HepG2 (cell line): Measurements from ENCODE around the gene RRP12. TPM values are rescaled to one million over a fixed set of nuclear protein-coding genes. Genes with fewer than 3 reads are reported as not detected.

Experiments
- ATAC-seq: fragments of 200-7000 bp; cut with Tn5 transposase; 3 replicates; pipeline ENCODE4 v1.9.1; 2020; ENCODE audit warnings: mild to moderate bottlenecking, moderate library complexity
- BruUV-seq: library from RNA; stranded (reverse); fragments of 400-500 nt; replicated peaks from 2 replicates; lab custom pipeline; 2021; lab: Mats Ljungman, UMichigan
- CTCF ChIA-PET: fragments of 300-600 bp; formaldehyde crosslinking; extraction: SDS; loops from one replicate; lab custom pipeline; 2021; ENCODE audit warnings: low total read pairs, inconsistent platforms, low intra/inter-chr PET ratio; lab: Yijun Ruan, JAX
- POLR2A ChIA-PET: fragments of 350-600 bp; sonication (Branson Sonifier 250); formaldehyde crosslinking; loops from one replicate; lab custom pipeline; 2020; ENCODE audit warnings: antibody characterized with exemption, inconsistent platforms; lab: Yijun Ruan, JAX
- DNase-seq: peaks from one replicate; pipeline ENCODE4 v3.0.0-alpha.2; 2015; ENCODE audit warnings: low spot score
- FAIRE-seq: peaks from 3 replicates; lab custom pipeline; 2011; peaks lifted over from hg19 to GRCh38; lab: Jason Lieb, UNC
- H2AFZ ChIP-seq: one replicate; pipeline ENCODE4 v1.6.1; 2011; ENCODE audit warnings: low read length, inconsistent platforms
- H3K27ac ChIP-seq: fragments of 300-600 bp; 3 replicates; pipeline ENCODE4 v1.8.0; 2011; ENCODE audit warnings: mixed run types, mild to moderate bottlenecking, mixed read lengths, low read length, inconsistent platforms; ENCODE audit not compliant: insufficient read depth; ENCODE audit errors: extremely low read length
- H3K27me3 ChIP-seq, 2 experiments: fragments of 200-600 bp in 1 of 2; 2 replicates in 1 of 2; 3 replicates in 1 of 2; pipeline versions ENCODE4 v1.6.0 to v1.8.0; 2011; ENCODE audit warnings: low read length in 2 of 2, mild to moderate bottlenecking in 2 of 2, moderate library complexity in 2 of 2, inconsistent platforms in 1 of 2; ENCODE audit not compliant: insufficient read depth in 2 of 2, control insufficient read depth in 1 of 2
- H3K36me3 ChIP-seq, 2 experiments: fragments of 200-600 bp in 1 of 2; replicated peaks in 1 of 2; 2 replicates in 1 of 2; 3 replicates in 1 of 2; pipeline versions ENCODE4 v1.5.1 to v1.8.0; 2011; ENCODE audit warnings: low read length in 2 of 2, inconsistent platforms in 1 of 2; ENCODE audit not compliant: insufficient read depth in 2 of 2, control insufficient read depth in 1 of 2
- H3K4me1 ChIP-seq: 2 replicates; pipeline ENCODE4 v1.5.1; 2012; ENCODE audit warnings: low read length, inconsistent platforms; ENCODE audit not compliant: insufficient read depth
- H3K4me2 ChIP-seq: 2 replicates; pipeline ENCODE4 v1.6.0; 2011; ENCODE audit warnings: low read depth, low read length, inconsistent platforms
- H3K4me3 ChIP-seq, 3 experiments: fragments of 200-600 bp in 1 of 3; sonication (generic), shearing (Covaris generic) in 1 of 3; replicated peaks in 1 of 3; 2 replicates each; pipeline ENCODE4 v1.5.1; 2011 to 2016; ENCODE audit warnings: low read length in 3 of 3, inconsistent platforms in 2 of 3, low read depth in 2 of 3, mild to moderate bottlenecking in 2 of 3, control low read depth in 1 of 3, mixed read lengths in 1 of 3; ENCODE audit not compliant: insufficient read depth in 1 of 3
- H3K79me2 ChIP-seq: one replicate; pipeline ENCODE4 v1.6.1; 2011; ENCODE audit warnings: low read length, inconsistent platforms; ENCODE audit not compliant: insufficient read depth
- H3K9ac ChIP-seq: 2 replicates; pipeline ENCODE4 v1.6.0; 2011; ENCODE audit warnings: mild to moderate bottlenecking, low read depth, low read length, inconsistent platforms; ENCODE audit not compliant: insufficient read depth
- H3K9me3 ChIP-seq: 2 replicates; pipeline ENCODE4 v1.5.1; 2012; ENCODE audit warnings: mild to moderate bottlenecking, low read length
- H4K20me1 ChIP-seq: 2 replicates; pipeline ENCODE4 v1.6.0; 2011; ENCODE audit warnings: inconsistent platforms, mild to moderate bottlenecking, low read length, moderate library complexity; ENCODE audit not compliant: insufficient read depth
- ATRX ChIP-seq: sonication (generic); formaldehyde crosslinking; IDR thresholded peaks from 2 replicates; pipeline ENCODE4 v1.4.0; 2020; ENCODE audit warnings: missing genetic modification reagents, borderline replicate concordance
- BCL6 ChIP-seq: IDR thresholded peaks from 2 replicates; pipeline ENCODE4 v1.6.1; 2016; ENCODE audit warnings: missing genetic modification reagents, missing compliant biosample characterization
- CHCHD3 ChIP-seq: sonication (generic); formaldehyde crosslinking; IDR thresholded peaks from 2 replicates; pipeline ENCODE4 v1.8.0; 2022; ENCODE audit warnings: mild to moderate bottlenecking, missing genetic modification reagents, moderate library complexity
- ERF ChIP-seq: IDR thresholded peaks from 2 replicates; pipeline ENCODE4 v1.6.1; 2018; ENCODE audit warnings: missing biosample characterization, missing genetic modification reagents
- ETV6 ChIP-seq: sonication (generic); formaldehyde crosslinking; conservative IDR thresholded peaks from 2 replicates; pipeline ENCODE4 v1.4.0; 2020; ENCODE audit warnings: missing genetic modification reagents
- GABPB1 ChIP-seq: IDR thresholded peaks from 2 replicates; pipeline ENCODE4 v1.6.1; 2016; ENCODE audit warnings: mild to moderate bottlenecking, missing genetic modification reagents, moderate library complexity, missing compliant biosample characterization
- GATAD1 ChIP-seq: IDR thresholded peaks from 2 replicates; pipeline ENCODE4 v1.6.1; 2016; ENCODE audit warnings: missing genetic modification reagents, missing compliant biosample characterization
- HMGA1 ChIP-seq: sonication (generic); formaldehyde crosslinking; conservative IDR thresholded peaks from 2 replicates; pipeline ENCODE4 v1.4.0; 2020; ENCODE audit warnings: missing genetic modification reagents
- ISL2 ChIP-seq: sonication (generic); formaldehyde crosslinking; IDR thresholded peaks from 2 replicates; pipeline ENCODE4 v1.5.0; 2020; ENCODE audit warnings: missing genetic modification reagents
- KLF6 ChIP-seq: IDR thresholded peaks from 2 replicates; pipeline ENCODE4 v1.8.0; 2016; ENCODE audit warnings: missing biosample characterization, missing genetic modification reagents
- MLX ChIP-seq: IDR thresholded peaks from 2 replicates; pipeline ENCODE4 v1.6.1; 2016
- MTF1 ChIP-seq: sonication (generic); formaldehyde crosslinking; IDR thresholded peaks from 2 replicates; pipeline ENCODE4 v1.5.0; 2020; ENCODE audit warnings: missing genetic modification reagents
- ZBTB37 ChIP-seq: sonication (generic); formaldehyde crosslinking; IDR thresholded peaks from 2 replicates; pipeline ENCODE4 v1.4.0; 2020; ENCODE audit warnings: mild to moderate bottlenecking, missing genetic modification reagents
- ZBTB42 ChIP-seq: sonication (generic); formaldehyde crosslinking; IDR thresholded peaks from 2 replicates; pipeline ENCODE4 v1.5.0; 2020; ENCODE audit warnings: mild to moderate bottlenecking, missing genetic modification reagents
- ZC3H13 ChIP-seq: sonication (generic); formaldehyde crosslinking; IDR thresholded peaks from 2 replicates; pipeline ENCODE4 v1.8.1; 2023; ENCODE audit warnings: mild to moderate bottlenecking, missing genetic modification reagents, moderate library complexity
- ZNF143 ChIP-seq: sonication (generic); formaldehyde crosslinking; IDR thresholded peaks from 2 replicates; pipeline ENCODE4 v1.4.0; 2020; ENCODE audit warnings: missing genetic modification reagents
- ZNF3 ChIP-seq: IDR thresholded peaks from 2 replicates; pipeline ENCODE4 v1.7.0; 2017; ENCODE audit warnings: inconsistent platforms
- ZNF549 ChIP-seq: sonication (generic); formaldehyde crosslinking; IDR thresholded peaks from 2 replicates; pipeline ENCODE4 v1.5.0; 2020; ENCODE audit warnings: missing genetic modification reagents
- ZNF562 ChIP-seq: sonication (generic); formaldehyde crosslinking; IDR thresholded peaks from 2 replicates; pipeline ENCODE4 v1.8.0; 2022; ENCODE audit warnings: missing genetic modification reagents, borderline replicate concordance
- ZNF644 ChIP-seq: IDR thresholded peaks from 2 replicates; pipeline ENCODE4 v1.6.1; 2016; ENCODE audit warnings: low read depth
- ZSCAN25 ChIP-seq: sonication (generic); formaldehyde crosslinking; IDR thresholded peaks from 2 replicates; pipeline ENCODE4 v1.8.0; 2022; ENCODE audit warnings: mild to moderate bottlenecking, missing genetic modification reagents
- WGBS: methylation state at CpG from one replicate; pipeline ENCODE4 v1.1.6; 2017; ENCODE audit warnings: low lambda C conversion rate; 5-methylcytosine and 5-hydroxymethylcytosine counted together
- in situ Hi-C: cut with HindIII; loops from 2 replicates; pipeline ENCODE4 v1.10.0; 2017; ENCODE audit warnings: low pct_unique_long_range_greater_than_20kb; ENCODE audit not compliant: extremely low pct_ligation_motif_present
- intact Hi-C: fragments of 100-400 bp; cut with micrococcal nuclease; formaldehyde crosslinking; loops from one replicate; pipeline ENCODE4 v1.10.0; 2022; ENCODE audit not compliant: unreplicated experiment
- polyA plus RNA-seq, 8 experiments: library from polyadenylated mRNA; depleted of rRNA in 3 of 8; stranded (reverse) in 7 of 8; unstranded in 1 of 8; fragments of >200 nt; fragmentation: Illumina TruSeq in 4 of 8; extraction: Trizol in 4 of 8; gene quantifications; 2 replicates each; pipeline versions ENCODE4 v1.2.1 to v1.2.3, GENCODE V29; 2011 to 2016; ENCODE audit warnings: low read depth in 4 of 8, missing spikeins in 1 of 8, mixed read lengths in 1 of 8; ENCODE audit not compliant: insufficient read depth in 1 of 8
- total RNA-seq, 5 experiments: library from RNA; depleted of rRNA; stranded (reverse); fragments of >200 nt; fragmentation: Illumina TruSeq; extraction: Trizol; gene quantifications; 2 replicates each; pipeline ENCODE4 v1.2.3, GENCODE V29; 2016; ENCODE audit warnings: low read depth in 1 of 5
- TF ChIP-seq, protein P1 (sequence below): sonication (generic); formaldehyde crosslinking; IDR thresholded peaks from 2 replicates; pipeline ENCODE4 v1.5.0; 2020; ENCODE audit warnings: missing genetic modification reagents
- TF ChIP-seq, protein P2 (sequence below): sonication (generic); IDR thresholded peaks from 2 replicates; pipeline ENCODE4 v1.6.1; 2016; ENCODE audit warnings: low read depth, borderline replicate concordance

Gene RRP12
- total and polyA plus RNA-seq, 2 of the 13 experiments (the other 11 are each of a cell fraction or from before 2014, with no cell fraction given) = 13.2 to 39.4 TPM

GRCh38 chr10:97425964-97426775 lies 25.0 kb upstream of the RRP12 start, which contains the start of gene PGAM1:
PGAM1 (plus strand) TSS chr10:97426191; CDS start chr10:97426308, 117 bp downstream.
- POLR2A ChIA-PET = interaction anchor here (0.6 to 1.9 kb wide), 2 partner anchors 18 to 25 kb away, joined by 4 to 5 read pairs; partner anchors contain the start of gene RRP12
- Histone ChIP-seq H2AFZ (peak within 1 kb of the TSS; percentile 72), H3K9ac (peak within 1 kb of the TSS; percentile 93), H3K36me3 (peaks cover 1 to 21% of the 10 kb centered on the region in 2 experiments; a peak in 4 of 5 replicates), H3K27me3 (no peaks in the 10 kb centered on the region; a peak in 1 of 5 replicates), H3K4me1 (peaks cover 46% of the 10 kb centered on the region), H3K79me2 (peaks cover 40% of the 10 kb centered on the region), H3K4me2 (peak within 1 kb of the TSS; percentile 95), H3K9me3 (no peaks in the 10 kb centered on the region), H4K20me1 (peaks cover 31% of the 10 kb centered on the region), H3K4me3 (peak within 1 kb of the TSS; percentile 86 to 98 (median 96)), H3K27ac (peak within 1 kb of the TSS; percentile 89)
- peak; percentile 39 for FAIRE-seq
- TSS peak; percentile 67 for BruUV-seq
- DNase-seq = peak; percentile 89
- ATAC-seq = peak; percentile 83
- WGBS = 0% methylated on average over 23 of the region's 90 CpGs
- in situ Hi-C loops (no loop called here), intact Hi-C loops (loop anchor here (2.0 kb wide), 1 partner anchor 19 kb away; no protein-coding TSS in a partner anchor)
- CTCF ChIA-PET = interaction anchor here (2.1 kb wide), 1 partner anchor 19 kb away, joined by 14 read pairs; no protein-coding TSS in a partner anchor
- TF ChIP-seq MLX (no peak), ISL2 (no peak), ZNF549 (CRISPR knock-in tag) (no peak), ZNF644 (CRISPR knock-in tag) (no peak), KLF6 (CRISPR knock-in tag) (no peak), MTF1 (CRISPR knock-in tag) (no peak), ZC3H13 (CRISPR knock-in tag) (no peak), ZBTB42 (CRISPR knock-in tag) (no peak), BCL6 (CRISPR knock-in tag) (no peak), GATAD1 (CRISPR knock-in tag) (peak; percentile 78), HMGA1 (no peak), ZNF143 (CRISPR knock-in tag) (no peak), GABPB1 (CRISPR knock-in tag) (peak; percentile 80), ZBTB37 (CRISPR knock-in tag) (no peak), CHCHD3 (CRISPR knock-in tag) (0 out of 2 replicates have a peak, but pooled peaks have one; percentile 71), ZNF562 (no peak), ERF (CRISPR knock-in tag) (peak; percentile 81), ZSCAN25 (no peak), ATRX (CRISPR knock-in tag) (no peak), ETV6 (CRISPR knock-in tag) (0 out of 2 replicates have a peak, but pooled peaks have one; percentile 46), ZNF3 (CRISPR knock-in tag) (no peak)
- TF ChIP-seq, protein P1, sequence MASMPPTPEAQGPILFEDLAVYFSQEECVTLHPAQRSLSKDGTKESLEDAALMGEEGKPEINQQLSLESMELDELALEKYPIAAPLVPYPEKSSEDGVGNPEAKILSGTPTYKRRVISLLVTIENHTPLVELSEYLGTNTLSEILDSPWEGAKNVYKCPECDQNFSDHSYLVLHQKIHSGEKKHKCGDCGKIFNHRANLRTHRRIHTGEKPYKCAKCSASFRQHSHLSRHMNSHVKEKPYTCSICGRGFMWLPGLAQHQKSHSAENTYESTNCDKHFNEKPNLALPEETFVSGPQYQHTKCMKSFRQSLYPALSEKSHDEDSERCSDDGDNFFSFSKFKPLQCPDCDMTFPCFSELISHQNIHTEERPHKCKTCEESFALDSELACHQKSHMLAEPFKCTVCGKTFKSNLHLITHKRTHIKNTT (CRISPR knock-in tag) = no peak
- TF ChIP-seq, protein P2, sequence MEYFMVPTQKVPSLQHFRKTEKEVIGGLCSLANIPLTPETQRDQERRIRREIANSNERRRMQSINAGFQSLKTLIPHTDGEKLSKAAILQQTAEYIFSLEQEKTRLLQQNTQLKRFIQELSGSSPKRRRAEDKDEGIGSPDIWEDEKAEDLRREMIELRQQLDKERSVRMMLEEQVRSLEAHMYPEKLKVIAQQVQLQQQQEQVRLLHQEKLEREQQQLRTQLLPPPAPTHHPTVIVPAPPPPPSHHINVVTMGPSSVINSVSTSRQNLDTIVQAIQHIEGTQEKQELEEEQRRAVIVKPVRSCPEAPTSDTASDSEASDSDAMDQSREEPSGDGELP = no peak
